ENCODE measurements around the gene FBXW7.

FBXW7 gene

DNA sequence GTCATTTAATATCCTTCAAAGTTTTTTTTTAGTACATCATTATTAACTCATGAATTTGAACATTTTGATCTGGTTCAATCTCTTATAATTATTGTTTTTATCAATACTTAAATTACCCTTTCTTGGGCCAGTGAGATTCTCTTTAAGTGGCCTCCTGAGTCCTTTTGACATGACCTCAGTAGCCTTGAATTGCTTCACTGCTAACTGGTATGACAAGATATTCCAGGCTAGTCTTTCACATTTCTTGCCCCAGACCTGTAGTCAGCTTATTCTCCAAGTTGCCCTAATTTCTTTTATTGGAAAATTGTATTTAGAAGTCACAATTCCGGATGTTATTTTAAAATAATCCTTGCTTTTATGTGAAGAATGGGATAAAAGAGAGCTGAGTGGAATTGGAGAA is 35.4 kb upstream of the FBXW7 start:
- H3K4me3 Mint-ChIP-seq: no peak overlapping the region
- H3K27me3 Mint-ChIP-seq (ENCODE audit: low read depth): no peaks in the 10 kb centered on the region
- H3K4me1 Mint-ChIP-seq: no peaks in the 10 kb centered on the region
- no peaks in the 10 kb centered on the region for H3K9me3 Mint-ChIP-seq
- TF ChIP-seq, protein P1, sequence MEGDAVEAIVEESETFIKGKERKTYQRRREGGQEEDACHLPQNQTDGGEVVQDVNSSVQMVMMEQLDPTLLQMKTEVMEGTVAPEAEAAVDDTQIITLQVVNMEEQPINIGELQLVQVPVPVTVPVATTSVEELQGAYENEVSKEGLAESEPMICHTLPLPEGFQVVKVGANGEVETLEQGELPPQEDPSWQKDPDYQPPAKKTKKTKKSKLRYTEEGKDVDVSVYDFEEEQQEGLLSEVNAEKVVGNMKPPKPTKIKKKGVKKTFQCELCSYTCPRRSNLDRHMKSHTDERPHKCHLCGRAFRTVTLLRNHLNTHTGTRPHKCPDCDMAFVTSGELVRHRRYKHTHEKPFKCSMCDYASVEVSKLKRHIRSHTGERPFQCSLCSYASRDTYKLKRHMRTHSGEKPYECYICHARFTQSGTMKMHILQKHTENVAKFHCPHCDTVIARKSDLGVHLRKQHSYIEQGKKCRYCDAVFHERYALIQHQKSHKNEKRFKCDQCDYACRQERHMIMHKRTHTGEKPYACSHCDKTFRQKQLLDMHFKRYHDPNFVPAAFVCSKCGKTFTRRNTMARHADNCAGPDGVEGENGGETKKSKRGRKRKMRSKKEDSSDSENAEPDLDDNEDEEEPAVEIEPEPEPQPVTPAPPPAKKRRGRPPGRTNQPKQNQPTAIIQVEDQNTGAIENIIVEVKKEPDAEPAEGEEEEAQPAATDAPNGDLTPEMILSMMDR (IDR thresholded peaks at IDR 0.05; ENCODE audit: unreplicated experiment in 3 of 3): no peak
- H3K27ac Mint-ChIP-seq: no peak overlapping the region
- H3K36me3 Mint-ChIP-seq (ENCODE audit: low read depth): no peaks in the 10 kb centered on the region

DNA sequence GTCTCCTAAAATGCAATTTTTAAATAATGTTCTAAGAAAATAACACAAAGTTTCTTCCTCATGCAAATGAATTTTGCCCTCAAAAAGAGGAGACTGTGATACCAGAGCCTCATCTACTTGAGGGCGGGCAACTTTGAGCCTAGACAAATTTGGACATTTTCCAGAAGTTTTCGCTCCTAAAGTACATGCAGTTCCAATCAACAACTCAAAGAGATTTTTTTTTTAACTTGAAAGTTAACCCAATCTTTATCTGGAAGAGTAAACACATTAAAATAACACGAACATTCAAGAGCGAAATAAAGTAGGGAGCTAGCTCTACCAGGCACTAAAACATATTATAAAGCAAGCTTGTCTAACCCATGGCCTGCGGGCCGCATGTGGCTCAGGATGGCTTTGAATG is 29.4 kb upstream of the FBXW7 start:
- H3K4me3 Mint-ChIP-seq: no peak overlapping the region
- H3K9me3 Mint-ChIP-seq: no peaks in the 10 kb centered on the region
- H3K36me3 Mint-ChIP-seq (ENCODE audit: low read depth): no peaks in the 10 kb centered on the region
- H3K4me1 Mint-ChIP-seq: no peaks in the 10 kb centered on the region
- no peaks in the 10 kb centered on the region for H3K27me3 Mint-ChIP-seq (ENCODE audit: low read depth)
- no peak overlapping the region for H3K27ac Mint-ChIP-seq
- TF ChIP-seq, protein P1 (IDR thresholded peaks at IDR 0.05; ENCODE audit: unreplicated experiment in 3 of 3): no peak

DNA sequence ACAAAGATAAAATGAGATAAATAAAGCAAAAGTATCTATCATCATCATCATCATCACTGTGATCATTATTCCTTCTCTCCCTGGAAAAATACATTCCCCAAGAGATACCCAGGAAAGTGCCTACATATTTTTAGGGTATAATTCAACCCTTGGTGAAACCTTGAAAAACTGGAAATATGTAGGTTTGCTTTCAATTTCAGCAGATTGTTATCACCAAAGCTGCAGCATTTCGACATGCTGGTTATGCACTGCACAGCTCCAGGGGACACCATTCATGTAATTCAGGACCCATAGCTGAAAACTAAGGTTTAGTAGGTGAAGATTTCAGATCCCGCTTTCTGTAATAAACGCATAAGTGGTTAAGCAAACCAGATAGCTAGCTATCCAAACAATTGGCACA is 28.4 kb upstream of the FBXW7 start:
- Mint-ChIP-seq H3K9me3 (no peaks in the 10 kb centered on the region), H3K36me3 (ENCODE audit: low read depth) (no peaks in the 10 kb centered on the region), H3K27ac (no peak overlapping the region), H3K4me1 (no peaks in the 10 kb centered on the region), H3K4me3 (no peak overlapping the region), H3K27me3 (ENCODE audit: low read depth) (no peaks in the 10 kb centered on the region)
- TF ChIP-seq, protein P1 (IDR thresholded peaks at IDR 0.05; ENCODE audit: unreplicated experiment in 3 of 3): no peak

DNA sequence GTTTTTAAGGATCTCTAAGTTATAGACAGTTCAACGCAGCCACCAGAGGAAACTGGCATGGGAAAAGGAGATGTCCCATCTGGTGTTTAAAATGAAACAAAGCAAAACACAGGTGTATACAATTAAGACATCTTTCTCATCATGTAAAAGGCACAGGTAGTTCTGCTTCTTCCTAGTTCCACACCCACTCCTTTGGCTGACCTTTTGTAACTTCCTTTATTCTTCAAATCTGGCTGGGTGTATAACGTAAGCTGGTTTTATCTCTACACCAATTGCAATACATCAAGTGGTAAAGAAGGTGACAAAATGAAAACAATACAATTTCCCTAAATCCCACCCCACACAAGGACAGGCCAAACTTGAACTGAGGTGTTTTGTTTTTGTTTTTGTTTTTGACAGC is 27.3 kb upstream of the FBXW7 start:
- TF ChIP-seq, protein P1 (IDR thresholded peaks at IDR 0.05; ENCODE audit: unreplicated experiment in 3 of 3): no peak
- Mint-ChIP-seq H3K4me1 (no peaks in the 10 kb centered on the region), H3K9me3 (no peaks in the 10 kb centered on the region), H3K36me3 (ENCODE audit: low read depth) (no peaks in the 10 kb centered on the region), H3K4me3 (no peak overlapping the region), H3K27ac (no peak overlapping the region), H3K27me3 (ENCODE audit: low read depth) (no peaks in the 10 kb centered on the region)

DNA sequence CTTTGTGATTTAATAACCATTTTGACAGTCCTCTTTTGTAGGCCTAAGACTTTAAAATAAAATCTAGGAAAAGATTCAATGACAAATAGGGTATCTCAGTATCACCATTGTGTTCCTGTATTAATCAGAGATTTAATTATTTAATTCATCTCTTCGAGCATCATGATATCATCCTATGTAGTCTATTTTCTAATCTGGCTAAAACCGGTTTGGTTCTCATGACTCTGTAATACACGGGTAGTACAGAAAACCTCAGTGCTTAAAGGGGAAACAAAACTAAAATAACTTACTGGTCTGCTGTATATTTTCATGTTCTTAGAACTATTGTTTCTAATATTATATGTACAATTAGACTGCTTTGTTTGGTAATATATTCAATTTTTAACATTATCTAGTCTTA is 23.7 kb upstream of the FBXW7 start:
- no peaks in the 10 kb centered on the region for H3K36me3 Mint-ChIP-seq (ENCODE audit: low read depth)
- no peak overlapping the region for H3K4me3 Mint-ChIP-seq
- TF ChIP-seq, protein P1 (IDR thresholded peaks at IDR 0.05; ENCODE audit: unreplicated experiment in 3 of 3): no peak
- no peaks in the 10 kb centered on the region for H3K4me1 Mint-ChIP-seq
- no peaks in the 10 kb centered on the region for H3K9me3 Mint-ChIP-seq
- H3K27ac Mint-ChIP-seq: no peak overlapping the region
- H3K27me3 Mint-ChIP-seq (ENCODE audit: low read depth): no peaks in the 10 kb centered on the region

DNA sequence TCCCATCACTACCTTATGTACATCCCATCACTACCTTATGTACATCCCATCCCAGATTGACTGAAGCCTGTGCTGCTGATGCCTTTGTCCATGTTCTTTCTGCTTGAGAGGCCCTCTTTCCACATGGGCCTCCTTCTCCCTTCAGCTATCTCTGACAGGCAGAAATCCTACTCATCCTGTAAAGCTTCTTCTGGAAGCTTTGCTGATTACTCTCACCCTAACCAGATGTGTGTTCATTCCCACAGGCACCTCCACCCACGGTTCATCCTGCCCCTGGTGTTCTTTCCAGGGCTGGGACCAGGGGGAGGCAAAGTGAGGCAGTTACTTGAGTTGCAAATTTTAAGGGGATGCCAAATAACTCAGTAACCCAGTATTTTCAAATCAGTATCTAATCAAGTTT is 22.5 kb upstream of the FBXW7 start:
- no peak overlapping the region for H3K4me3 Mint-ChIP-seq
- H3K27ac Mint-ChIP-seq: no peak overlapping the region
- H3K9me3 Mint-ChIP-seq: no peaks in the 10 kb centered on the region
- TF ChIP-seq, protein P1 (IDR thresholded peaks at IDR 0.05; ENCODE audit: unreplicated experiment in 3 of 3): no peak
- no peaks in the 10 kb centered on the region for H3K4me1 Mint-ChIP-seq
- H3K27me3 Mint-ChIP-seq (ENCODE audit: low read depth): no peaks in the 10 kb centered on the region
- H3K36me3 Mint-ChIP-seq (ENCODE audit: low read depth): no peaks in the 10 kb centered on the region
